Stimulated activated CD8-positive, alpha-beta memory T cell treated with anti-CD3 and anti-CD28 coated beads, Interleukin-7, amount 100 ng/mL, for 4 hours (primary cell): ENCODE data around the gene SH3D19.
"Not testable (repeated sequence)": the region's sequence is repeated elsewhere in the genome, so short reads cannot be mapped to it uniquely, and the experiment has no call there.

Experiments used
- DNase-seq, 2 donors: peaks; one replicate each; pipeline ENCODE4 v3.0.0-alpha.2; 2020; ENCODE audit warnings: low read depth in 2 of 2

Gene SH3D19

DNA sequence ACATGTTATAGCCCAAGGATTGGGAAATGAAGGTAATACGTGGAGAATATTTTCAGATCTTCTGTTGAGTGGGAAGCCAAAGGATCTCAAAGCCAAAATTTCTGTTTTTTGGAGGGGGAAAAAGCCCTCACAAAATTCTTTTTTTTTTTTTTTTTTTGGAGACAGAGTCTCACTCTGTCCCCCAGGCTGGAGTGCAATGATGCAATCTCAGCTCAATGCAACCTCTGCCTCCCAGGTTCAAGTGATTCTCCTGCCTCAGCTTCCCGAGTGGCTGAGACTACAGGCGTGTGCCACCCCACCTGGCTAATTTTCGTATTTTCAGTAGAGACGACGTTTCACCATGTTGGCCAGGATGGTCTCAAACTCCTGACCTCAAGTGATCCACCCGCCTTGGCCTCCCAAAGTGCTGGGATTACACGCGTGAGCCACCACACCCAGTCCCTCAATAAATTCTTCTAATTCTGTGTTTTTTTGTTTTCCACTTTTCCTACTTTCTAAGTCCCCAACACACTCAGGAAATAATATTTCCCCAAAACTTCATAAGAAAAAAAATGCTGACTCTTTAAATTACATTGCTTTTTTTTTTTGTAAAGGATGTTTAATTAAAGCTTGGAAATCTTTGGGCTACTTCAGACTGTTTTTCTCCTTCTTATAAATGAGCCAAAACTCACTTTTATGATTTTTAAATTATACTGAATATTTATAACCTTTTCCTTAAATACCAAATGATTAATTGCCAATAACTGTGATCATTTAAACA, 174.4 kb downstream of the SH3D19 start:
- DNase-seq: no peak

DNA sequence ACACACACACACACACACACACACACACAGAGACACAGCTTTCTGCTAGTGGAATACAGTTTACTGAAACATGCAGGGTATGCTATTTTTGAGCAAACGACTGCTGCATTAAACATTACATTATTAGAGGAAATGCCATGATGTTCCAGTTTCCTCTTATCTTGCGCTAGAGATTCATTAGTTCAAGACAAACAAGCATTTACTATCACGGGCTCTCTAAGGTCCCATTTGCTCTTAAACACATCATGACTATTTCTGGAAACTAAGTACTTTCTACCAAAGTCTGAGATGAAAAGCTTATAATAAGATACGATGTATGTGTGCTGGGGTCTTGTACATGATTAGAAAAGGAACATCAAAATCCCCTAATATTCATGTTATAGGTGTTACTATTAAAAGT, 177.1 kb downstream of the SH3D19 start:
- no peak for DNase-seq

DNA sequence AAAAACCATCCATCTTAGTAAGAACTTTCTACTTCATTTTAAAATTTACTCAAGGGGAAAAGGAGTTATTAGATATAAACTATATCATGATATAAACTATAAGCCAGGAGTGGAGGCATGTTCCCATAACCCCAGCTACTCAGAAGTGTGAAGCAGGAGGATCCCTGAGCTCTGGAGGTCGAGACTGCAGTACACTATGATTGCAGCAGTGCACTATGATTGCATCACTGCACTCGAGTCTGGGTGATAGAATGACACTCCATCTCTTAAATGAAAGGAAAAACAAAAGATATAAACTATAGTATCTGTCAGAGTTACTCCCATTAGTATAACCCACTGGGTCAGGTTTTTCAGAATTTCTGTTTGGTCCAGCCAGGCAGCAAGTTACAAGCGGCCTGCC, 178.4 kb downstream of the SH3D19 start:
- DNase-seq: no peak

DNA sequence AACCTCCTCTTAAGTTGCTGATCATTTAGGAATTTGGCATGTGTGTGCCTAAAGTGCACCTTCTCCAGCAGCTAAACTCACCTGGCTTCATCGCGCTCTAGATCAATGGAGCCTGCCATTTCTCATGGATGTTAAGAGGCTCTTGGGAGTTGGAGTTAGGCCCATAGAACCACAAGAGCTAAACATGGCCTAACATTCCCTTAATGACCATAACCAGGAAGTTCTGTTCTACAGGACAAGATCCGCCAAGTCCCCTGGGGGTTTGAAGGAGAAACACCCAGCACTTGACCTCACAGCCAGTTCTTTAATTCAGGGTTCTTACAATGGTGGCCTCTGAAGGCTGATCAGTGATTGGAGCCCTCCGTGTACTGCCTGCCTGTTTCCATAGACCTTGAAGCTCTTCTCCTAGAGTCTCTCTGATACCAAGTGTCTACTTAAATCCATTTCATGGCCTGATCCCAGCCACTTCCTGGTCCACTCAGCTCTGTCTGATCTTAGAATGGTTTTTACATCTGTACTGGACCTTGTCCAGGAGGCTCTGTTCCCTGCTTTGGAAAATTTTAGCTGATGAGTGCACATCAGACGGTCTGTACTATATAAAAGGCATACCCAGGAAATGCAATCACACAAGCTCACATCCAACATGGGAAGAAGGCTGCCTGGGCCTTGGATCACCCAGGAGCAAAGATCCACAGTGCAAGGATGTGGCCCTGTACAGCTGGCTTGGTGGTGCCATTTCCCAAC, 180.9 kb downstream of the SH3D19 start:
- no peak for DNase-seq

DNA sequence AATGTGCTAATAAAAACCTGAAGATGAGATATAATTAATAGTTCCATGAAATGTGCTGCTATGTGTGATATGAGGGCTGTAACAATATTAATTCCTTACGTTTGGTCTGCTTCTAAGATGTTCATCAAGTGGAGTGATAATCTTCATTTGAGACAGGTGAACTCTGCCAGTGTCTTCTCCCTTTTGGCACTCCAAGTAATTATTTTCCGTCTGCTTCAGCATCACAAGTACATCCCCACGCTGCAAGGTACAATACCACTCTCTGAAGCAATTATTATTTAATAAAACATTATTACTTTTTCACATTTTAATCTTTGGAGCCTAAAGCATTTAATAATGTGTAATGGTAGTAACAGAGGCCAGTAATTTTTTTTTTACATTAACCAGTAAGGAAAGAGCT, 181.6 kb downstream of the SH3D19 start:
- DNase-seq: no peak

DNA sequence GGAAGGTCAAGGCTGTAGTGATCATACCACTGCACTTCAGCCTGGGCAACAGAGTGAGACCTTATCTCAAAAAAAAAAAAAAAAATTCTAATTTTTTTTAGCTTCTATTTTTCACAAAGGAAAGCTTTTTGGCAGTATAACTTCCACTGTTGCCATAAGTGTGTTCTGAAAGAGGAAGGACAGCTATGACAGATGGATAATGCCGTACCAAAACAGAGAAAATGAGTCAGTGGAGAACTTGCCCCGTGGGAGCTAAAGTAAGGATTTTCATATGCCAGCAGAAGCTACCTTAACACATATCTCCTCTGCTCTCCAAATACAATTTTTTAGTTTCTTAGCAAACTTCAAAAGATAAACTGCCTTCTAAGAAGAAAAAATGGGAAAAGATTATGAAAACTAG, 182.2 kb downstream of the SH3D19 start:
- no peak for DNase-seq

DNA sequence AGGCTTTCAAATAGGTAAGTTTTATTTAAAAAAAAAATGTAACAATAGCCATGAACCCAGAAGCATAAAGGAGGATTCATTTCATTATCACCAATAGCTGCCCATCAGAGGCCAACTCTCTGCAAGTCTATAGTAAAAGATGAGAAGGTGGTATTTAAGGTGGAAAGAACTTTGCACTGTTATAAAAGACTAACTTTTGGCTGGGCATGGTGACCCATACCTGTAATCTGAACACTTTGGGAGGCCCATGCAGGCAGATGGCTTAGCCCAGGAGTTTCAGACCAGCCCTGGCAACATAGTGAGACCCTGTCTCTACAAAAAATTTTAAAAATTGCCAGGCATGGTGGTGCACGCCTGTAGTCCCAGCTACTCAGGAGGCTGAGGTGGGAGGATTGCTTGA, 182.6 kb downstream of the SH3D19 start:
- DNase-seq: no peak

DNA sequence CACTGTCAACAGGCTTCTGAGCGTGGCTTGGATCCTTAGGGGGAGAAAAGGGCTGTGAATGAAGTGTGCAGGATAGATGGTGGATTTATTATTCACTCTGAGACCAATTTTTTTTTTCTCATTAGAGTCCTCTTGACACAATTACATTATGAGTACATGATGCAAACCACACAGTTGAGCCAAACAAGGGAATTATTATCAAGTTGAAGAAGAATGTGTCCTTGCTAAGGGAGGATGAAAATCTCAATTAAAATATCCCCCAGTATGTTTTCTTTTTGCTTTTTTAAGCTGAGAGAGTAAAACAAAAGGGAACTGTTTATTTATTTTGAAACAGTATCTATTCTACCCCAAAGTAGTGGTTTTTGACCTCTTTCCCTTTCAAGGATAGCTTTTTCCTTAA, 185.6 kb downstream of the SH3D19 start:
- DNase-seq: no peak

DNA sequence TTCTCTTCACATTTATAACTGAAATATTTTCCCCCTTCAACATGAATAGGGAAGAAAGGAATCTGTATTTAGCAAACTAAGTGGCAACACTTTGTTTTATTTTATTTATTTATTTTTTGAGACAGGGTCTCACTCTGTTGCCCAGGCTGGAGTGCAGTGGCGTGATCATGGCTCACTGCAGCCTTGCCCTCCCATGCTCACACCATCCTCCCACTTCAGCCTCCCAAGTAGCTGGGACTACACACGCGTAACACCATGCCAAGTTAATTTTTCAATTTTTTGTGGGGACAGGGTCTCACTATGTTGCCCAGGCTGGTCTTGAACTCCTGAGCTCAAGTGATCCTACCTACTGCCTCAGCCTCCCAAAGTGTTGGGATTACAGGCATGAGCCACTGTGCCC, 189.4 kb downstream of the SH3D19 start:
- not testable (repeated sequence) for DNase-seq

DNA sequence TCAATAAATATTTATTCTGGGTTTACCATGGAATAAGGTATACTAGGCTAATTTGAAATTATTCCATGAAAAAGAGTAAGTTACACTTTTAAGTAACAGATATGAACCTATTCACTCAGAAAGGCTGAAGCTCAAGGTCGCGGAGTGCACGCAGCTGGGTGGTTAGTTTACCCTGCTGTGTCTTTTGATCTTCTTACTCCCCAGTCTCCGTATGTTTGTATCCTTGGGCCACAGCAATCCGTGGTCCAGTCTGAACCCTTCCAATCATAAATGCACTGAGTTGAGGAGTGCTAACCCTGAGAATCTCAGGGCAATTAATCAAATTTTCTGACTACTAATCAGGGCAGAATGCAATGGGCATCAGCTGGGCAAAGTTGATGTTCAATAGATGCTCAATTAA, 192.1 kb downstream of the SH3D19 start:
- no peak for DNase-seq

DNA sequence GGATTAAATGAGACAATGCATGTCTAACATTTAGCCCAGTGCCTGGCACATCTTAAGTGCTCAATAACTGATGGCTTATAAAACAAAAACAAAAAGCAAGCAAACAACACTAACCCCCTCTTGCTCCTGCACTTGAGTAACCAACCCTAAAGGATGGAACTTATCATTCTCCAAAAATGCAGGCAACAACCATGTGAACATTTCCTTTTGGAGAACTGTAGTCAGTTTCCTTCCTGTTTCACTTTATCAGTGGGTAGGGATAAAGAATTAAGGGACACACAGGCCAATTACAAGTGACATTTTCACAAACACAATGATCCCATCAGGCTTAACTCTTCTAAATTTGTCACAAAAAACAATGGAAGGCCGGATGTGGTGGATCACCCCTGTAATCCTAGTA, 195.6 kb downstream of the SH3D19 start:
- DNase-seq: no peak

DNA sequence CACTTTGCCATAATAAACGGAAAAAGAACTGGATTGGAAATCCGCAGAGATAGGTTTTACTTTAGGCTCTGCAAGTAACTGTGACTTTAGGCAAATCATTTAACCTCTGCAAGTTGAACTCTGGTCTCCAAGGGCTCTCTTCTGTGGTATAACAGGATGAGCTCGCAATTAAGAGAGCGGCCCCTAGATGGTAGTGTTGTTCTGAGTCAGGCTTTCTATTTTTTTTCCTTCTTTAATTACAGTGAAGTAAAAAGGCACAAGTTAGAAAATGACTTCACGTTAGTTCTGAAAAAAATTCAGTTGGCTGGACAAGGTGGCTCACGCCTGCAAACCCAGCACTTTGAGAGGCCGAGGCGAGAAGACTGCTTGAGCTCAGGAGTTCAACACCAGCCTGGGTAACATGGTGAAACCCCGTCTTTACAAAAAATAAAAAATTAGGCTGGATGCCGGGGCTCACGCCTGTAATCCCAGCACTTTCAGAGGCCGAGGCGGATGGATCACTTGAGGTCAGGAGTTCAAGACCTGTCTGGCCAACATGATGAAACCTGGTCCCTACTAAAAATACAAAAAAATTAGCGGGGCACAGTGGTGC, 207.9 kb downstream of the SH3D19 start:
- DNase-seq: no peak

DNA sequence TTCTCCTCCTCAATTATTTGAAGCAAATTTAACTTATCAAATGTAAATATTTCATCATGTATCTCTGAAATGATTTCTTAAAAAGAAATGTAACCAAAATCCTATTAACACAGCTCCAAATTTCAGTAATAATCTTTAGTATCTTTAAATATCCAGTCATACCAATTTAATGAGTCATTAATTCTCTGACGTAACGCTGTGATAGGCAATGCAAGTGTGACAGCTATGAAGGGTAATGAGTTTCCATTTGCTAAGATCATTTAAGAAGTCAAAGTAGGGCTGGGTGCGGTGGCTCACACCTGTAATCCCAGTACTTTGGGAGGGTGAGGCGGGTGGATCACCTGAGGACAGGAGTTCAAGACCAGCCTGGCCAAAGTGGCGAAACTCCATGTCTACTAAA, 210.4 kb downstream of the SH3D19 start:
- DNase-seq: no peak

DNA sequence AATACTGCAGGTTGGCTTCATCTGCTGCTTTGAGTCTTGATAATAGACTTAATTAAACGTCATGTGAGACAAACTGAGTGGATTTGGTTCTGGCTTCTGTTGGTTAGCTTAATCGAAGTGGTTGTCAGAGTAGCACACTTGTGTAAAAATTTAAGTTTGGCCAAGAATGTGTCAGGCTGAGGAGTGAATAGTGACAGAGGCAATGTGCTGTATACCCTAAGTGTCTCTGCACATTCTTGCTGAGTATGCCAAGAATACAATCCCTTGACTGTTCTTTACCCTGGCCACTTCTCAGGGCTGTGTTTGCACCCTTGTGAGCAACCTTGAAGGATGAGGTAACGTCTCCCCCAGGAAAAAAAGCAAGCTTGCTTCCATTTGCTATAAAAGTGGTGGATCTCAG, 211.1 kb downstream of the SH3D19 start:
- no peak for DNase-seq

DNA sequence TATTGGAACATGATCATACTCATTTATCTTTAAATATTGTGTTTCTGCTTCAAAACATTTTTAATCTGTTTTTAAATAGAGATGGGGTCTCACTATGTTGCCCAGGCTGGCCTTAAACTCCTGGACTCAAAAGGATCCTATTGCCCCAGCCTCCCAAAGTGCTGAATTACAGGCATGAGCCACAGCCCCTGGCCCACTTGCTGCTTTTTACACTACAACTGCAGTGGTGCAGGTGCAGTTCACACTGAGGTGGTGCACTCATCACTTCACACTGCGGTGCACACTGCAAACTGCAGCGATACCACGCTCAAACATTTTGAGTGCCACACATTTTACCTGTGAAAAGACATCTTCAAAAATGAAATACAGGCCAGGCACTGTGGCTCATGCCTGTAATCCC, 215.2 kb downstream of the SH3D19 start:
- DNase-seq: no peak

DNA sequence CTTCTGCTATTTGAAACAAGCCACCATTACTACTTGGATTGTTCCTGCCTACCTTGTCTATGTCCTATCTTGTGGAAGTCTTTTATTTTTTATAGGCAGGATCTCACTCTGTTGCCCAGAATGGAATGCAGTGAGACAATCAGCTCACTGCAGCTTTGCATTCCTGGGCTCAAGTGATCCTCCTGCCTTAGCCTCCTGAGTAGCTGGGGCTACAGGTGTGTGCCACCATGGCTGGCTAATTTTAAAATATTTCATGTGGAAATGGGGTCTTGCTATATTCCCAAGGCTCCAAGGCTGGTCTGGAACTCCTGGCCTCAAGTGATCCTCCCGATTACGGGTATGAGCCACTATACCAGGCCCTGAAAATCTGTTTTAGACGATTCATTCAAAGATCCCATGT, 218.3 kb downstream of the SH3D19 start:
- no peak for DNase-seq

DNA sequence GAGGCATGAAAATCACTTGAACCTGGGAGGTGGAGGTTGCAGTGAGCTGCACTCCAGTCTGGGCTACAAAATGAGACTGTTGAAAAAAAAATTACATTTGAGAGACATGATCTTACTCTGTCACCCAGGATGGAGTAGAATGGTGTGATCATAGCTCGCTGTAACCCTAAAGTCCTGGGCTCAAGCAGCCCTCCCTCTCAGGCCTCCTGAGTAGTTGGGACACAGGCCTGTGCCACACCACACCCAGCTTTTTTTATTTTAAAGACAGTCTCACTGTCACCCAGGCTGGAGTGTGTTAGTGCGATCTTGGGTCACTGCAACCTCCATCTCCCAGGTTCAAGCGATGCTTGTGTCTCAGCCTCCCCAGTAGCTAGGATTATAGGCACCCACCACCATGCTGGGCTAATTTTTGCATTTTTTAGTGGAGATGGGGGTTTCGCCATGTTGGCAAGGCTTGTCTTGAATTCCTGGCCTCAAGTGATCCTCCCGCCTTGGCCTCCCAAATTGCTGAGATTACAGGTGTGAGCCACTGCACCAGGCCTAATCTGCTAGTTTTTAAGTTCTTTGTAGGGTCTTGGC, 219.9 kb downstream of the SH3D19 start:
- DNase-seq: no peak

DNA sequence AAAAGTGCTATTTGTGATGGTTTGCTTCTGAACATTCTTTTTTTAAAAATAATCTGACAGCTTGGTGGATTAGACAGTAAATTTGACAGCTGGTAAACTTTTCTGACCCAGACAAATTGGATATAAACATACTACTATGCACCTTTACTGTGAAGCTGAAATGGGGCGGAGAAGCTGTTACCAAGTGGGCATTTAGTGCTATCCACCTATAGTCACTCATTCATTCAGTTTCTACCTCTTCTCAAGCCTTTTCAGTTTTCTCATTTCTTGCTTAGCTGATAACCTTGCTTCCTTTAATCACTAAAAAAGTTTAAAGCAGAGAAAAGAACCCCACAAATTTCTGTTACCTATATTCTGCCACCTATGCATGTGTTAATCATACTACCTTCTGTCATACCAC, 220.8 kb downstream of the SH3D19 start:
- no peak for DNase-seq

DNA sequence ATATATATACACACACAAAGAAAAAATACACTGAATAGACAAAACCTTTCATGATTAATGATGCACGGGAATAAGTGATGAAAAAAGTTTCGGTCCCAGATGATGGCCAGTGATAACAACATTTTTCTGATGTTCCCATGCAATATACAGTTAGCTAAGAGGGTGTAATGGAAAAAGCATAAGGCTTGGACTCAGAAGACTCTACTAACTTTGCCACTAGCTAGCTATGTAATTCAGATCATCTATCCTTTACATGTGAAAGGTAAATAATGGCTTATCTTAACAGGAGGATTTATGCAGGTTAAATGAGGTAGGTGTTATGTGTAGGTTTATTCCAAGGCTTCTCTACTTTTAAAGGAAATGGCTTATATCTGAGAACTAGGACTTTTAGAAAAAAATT, 221.6 kb downstream of the SH3D19 start:
- DNase-seq: no peak

DNA sequence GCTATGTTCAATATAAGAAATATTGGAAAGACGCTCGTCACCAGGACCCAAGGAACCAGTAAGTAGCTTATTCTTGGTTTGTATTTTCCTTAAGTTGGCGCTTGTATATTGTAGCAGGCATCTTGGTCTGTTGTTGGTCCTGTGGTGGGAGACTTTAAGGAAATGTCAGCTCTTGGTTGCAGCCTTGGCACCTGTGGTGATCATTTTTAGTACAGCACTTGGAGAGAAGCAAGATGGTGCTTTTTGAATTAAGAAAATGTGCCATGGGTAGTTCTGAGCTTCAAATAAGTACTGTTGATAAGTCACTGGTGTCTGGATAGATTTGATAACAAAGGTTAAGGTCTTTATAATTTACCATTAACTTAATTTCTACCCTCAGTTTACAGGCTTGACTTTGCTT, 224.9 kb downstream of the SH3D19 start:
- no peak for DNase-seq

DNA sequence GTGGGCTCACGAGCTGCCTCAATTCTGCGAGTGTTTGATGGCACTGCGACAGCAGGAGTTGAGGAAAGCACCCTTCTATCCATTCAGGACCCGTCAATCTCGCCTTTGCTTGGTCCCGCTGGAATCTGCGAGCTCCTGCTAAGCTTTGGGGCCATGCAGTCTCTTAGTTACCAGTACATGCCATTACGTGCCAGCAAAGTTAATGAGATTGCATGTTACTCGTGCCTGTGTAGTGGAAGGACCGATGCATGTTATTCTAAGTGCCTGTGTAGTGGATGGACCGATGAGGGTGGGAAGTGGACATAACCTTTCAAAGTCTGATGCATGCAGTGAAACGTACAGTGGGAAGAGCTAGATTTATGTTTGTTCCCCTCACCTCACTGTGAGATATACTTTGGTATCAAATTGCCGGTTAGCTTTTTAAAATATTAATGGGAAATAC, 225.4 kb downstream of the SH3D19 start:
- DNase-seq: no peak

DNA sequence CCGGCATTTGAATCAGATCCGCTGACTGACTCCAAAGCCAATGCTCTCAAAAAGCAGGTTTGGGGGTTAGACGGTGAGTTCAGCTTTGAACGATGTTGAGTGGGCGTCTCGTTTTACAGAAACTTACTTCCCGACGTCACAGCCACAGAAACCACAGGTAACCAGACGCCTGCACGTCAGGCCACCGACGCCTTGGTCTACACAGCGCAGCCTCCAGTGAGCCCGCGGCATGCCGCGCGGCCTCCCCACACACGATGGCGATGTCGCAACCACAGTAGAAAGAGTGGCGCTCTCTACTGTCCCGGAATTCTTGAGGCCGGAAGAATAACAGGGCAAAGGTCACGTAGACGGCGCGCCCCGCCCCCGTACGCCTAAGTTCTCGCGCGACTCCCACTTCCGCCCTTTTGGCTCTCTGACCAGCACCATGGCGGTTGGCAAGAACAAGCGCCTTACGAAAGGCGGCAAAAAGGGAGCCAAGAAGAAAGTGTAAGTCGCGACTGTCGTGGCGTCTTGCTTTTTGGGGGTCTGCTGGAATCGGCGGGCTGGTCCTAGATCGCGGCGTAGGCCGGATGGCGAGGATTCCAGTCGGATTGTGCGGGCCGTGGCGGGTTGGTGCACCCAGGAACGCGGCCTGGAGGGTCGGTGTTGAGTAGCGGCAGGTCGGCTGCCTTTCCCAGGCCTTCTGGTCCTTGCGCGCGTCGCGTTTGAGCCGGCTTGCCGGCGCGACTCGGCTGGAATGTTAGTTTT, 226.0 kb downstream of the SH3D19 start, which contains the start of gene RPS3A:
TSS of gene RPS3A (plus strand) at position 400 of the 747 bp plus-strand sequence. CDS start at position 425, 25 bp downstream.
- peak; percentile 95 to 96 for DNase-seq
